ENCODE results near the gene NOD2.
A peak's percentile ranks its signal among the peaks of the same experiment; 100 is the strongest.

NOD2 gene

GRCh38 chr16:50742576-50743200, 49.3 kb downstream of the NOD2 start:
- DNase-seq (ENCODE audit: low read depth) = peak; percentile 76

DNA sequence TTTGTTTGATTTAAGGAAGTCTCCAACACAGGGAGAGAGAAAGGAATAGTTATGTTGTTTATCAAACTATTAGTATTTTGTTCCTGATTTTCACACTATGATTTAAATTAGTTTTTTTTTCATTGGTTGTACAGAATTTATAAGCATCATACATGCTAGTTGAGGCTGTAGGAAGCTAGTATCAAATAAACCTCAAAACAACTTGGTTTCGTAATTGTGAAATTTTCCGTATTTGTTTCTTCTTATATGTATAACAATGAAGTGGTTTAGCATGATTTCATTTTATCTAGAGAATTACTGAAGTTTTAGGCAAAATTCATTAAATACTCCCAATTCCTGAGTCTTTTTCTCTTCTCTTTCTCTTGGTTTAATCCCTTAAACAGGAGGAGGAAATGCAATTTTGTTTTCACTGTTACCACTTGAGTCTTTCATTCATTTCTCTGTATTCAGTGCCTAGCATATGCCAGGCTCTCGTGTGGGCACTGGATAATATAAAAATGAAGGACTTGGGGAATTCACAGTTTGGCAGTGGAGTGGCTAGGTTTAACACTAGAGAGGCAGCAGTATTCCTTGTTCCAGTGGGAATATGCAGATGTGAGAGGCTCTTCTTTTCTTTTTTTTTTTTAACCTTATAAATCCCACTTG, 50.3 kb downstream of the NOD2 start:
- DNase-seq (ENCODE audit: low read depth) = no peak

- peak; percentile 22 for DNase-seq (ENCODE audit: low read depth)
Observed at GRCh38 chr16:50744881-50745280, 51.5 kb downstream of the NOD2 start.

DNA sequence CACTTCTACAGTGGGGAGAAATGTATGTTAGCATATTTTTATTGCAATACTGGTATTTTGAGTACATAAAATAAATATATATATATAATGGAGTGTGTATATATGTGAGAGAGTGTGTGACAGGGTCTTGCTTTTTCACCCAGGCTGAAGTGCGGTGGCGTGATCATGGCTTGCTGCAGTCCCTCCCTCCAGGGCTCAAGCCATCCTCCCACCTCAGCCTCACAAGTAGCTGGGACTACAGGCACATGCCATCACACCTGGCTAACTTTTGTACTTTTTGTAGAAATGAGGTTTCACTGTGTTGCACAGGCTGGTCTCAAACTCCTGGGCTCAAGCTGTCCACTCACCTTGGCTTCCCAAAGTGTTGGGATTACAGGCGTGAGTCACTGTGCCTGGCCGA, 52.5 kb downstream of the NOD2 start:
- no peak for DNase-seq (ENCODE audit: low read depth)

DNA sequence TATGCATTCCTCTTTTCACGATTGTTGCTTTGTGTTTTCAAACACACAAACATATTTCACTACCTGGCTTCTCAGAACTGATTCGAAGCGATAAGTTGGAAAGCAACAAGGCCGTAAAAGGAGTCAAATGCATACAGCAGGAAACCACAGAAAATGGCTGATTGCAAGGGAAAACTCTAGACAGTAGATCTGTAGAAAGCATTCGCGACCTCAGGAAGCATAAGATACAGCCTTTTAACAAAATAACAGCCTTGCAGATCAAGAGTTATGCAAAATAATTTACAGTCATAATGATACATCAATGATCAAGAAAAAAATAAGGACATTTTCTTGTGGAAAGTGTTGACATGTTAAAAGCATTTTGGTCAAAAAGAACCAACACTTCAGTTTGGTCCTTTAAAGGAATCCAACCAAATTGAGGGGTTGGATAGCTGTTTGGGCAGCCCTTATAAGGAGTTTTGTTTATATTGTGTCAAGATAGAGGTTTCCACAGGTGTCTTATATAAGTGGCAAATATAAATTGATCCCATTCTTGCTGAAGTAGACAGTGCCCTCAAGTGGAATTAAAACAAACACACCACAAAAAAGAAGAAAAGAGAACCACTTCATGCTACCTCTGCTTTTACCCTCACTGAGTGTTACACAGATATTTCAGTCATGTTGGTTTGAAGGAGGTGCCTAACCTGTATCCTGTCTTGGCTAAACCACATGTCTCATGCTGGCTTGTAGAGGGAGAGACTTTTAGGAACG, 54.0 kb downstream of the NOD2 start:
- peak; percentile 16 for DNase-seq (ENCODE audit: low read depth)

GRCh38 chr16:50751528-50751927, 58.1 kb downstream of the NOD2 start:
- DNase-seq (ENCODE audit: low read depth) = no peak

GRCh38 chr16:50752471-50753235, 59.2 kb downstream of the NOD2 start:
- no peak for DNase-seq (ENCODE audit: low read depth)

DNA sequence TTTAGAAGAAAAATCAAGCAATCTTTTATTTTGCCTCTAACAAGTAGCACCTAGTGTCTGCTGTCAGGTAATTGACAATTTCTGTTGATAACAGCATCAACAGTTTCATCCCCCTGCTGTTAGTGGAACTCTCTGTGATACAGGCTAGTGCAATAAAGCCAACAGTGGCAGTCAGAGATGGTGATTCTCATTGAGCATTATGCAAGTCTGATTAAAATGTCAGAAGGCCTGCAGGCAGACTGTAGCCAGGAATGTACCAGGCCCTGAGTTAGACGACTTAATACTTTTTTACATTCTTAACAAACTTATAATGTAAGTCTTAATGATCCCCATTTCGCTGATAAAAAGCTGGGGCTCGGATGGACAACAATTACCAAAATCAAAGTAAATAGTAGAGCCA, 63.1 kb downstream of the NOD2 start:
- no peak for DNase-seq (ENCODE audit: low read depth)

- DNase-seq (ENCODE audit: low read depth) = no peak
Observed at GRCh38 chr16:50761267-50761666, 67.9 kb downstream of the NOD2 start.

- peak; percentile 21 for DNase-seq (ENCODE audit: low read depth)
Observed at GRCh38 chr16:50762241-50762640, 68.8 kb downstream of the NOD2 start.

DNA sequence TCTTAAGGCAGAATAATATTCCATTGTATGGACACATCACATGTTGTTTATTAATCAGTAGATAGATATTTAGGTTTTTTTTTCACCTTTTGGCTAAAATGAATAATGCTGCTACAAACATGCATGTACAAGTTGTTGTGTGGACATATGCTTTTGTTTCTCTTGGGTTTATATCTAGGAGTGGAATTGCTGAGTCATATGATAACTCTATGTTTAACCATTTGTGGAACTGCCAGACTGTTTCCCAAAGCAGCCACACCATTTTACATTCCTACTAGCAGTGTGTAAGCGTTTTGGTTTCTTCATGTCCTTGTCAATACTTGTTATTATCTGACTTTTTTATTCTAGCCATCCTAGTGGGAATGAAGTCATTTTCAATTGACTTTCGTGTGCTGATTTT, 69.8 kb downstream of the NOD2 start:
- peak; percentile 11 for DNase-seq (ENCODE audit: low read depth)

- no peak for DNase-seq (ENCODE audit: low read depth)
Observed at GRCh38 chr16:50765260-50765659, 71.9 kb downstream of the NOD2 start.

DNA sequence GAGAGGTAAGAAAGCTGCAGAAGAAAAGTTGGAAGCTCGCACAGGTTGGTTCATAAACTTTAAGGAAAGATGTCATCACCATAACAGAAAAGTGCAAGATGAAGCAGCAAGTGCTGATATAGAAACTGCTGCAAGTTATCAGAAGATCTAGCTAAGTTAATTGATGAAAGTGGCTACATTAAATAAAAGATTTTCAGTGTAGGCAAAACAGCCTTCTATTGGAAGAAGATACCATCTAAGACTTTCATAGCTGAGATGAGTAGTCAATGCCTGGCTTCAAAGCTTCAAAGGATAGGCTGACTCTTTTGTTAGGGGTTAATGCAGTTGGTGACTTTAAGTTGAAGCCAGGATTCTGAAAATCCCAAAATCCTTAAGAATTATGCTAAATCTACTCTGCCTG, 72.5 kb downstream of the NOD2 start:
- DNase-seq (ENCODE audit: low read depth) = no peak

GRCh38 chr16:50767197-50767596, 73.8 kb downstream of the NOD2 start:
- no peak for DNase-seq (ENCODE audit: low read depth)

DNA sequence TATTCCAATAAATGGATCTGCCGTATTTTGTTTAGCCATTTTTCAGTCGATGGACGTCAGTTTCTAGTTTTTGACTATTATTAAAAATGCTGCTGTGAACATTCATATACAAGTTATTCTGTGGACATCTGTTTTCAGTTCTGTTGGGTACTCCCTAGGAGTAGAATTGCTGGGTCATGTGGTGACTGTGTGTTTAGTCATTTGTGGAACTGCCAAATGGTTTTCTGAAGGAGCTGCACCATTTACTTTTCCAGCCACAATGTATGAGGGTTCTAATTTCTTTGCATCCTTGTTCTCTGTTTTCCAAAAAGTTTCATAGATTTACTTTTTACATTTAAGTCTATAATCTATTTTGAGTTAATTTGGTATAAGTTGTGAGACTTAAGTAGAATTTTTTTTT, 78.0 kb downstream of the NOD2 start:
- DNase-seq (ENCODE audit: low read depth) = peak; percentile 70

DNA sequence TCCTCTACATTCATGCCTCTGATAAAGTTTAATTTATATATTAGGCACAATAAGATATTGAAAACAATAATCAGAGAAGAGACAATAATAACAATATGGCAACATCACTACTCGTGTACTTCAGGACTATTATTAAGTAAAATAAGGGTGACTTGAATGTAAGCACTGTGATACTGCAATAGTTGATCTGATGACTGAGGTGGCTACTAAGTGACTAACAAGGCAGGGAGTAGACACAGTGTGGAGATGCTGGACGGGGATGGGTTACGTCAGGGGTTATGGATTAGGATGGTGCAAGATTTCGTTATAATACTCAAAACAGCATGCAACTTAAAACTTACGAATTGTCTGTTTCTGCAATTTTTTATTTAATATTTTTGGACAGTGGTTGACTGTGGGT, 81.0 kb downstream of the NOD2 start:
- no peak for DNase-seq (ENCODE audit: low read depth)

GRCh38 chr16:50774960-50775359, 81.6 kb downstream of the NOD2 start:
- DNase-seq (ENCODE audit: low read depth) = no peak

DNA sequence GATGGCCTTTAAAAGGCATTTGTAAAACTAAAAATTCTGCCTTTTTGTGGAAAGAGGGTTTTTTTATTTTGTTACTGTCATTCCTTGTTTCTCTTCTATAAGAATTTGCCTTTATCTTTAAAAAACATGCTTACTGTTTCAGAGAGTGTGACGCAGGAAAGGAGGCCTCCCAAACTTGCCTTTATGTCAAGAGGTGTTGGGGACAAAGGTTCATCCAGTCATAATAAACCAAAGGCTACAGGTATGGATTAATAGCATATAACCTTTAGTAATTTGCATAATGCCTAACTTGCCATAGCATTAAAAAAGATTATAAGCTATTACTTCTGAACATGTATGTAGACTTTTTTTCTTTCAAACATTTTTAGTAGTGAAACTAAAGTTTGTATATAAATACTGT, 82.6 kb downstream of the NOD2 start:
- no peak for DNase-seq (ENCODE audit: low read depth)

GRCh38 chr16:50778284-50779163, 85.1 kb downstream of the NOD2 start:
- no peak for DNase-seq (ENCODE audit: low read depth)

- DNase-seq (ENCODE audit: low read depth) = no peak
Observed at GRCh38 chr16:50781043-50781442, 87.6 kb downstream of the NOD2 start.

GRCh38 chr16:50781518-50781917, 88.1 kb downstream of the NOD2 start:
- no peak for DNase-seq (ENCODE audit: low read depth)
